ENCODE data around the gene MYPN. TPM values are rescaled to one million over a fixed set of nuclear protein-coding genes. Genes with fewer than 3 reads are reported as not detected.
"Not testable (repeated sequence)": the region's sequence is repeated elsewhere in the genome, so short reads cannot be mapped to it uniquely, and the experiment has no call there.

MYPN gene
- total RNA-seq, 1 donor from 2014 or later, result 124 TPM

- no peak for TF ChIP-seq CTCF (IDR thresholded peaks at IDR 0.05; ENCODE audit: borderline replicate concordance)
- DNase-seq, result no peak
- intact Hi-C loops (cut with micrococcal nuclease), result loop anchor here (5.0 kb wide), 2 partner anchors 73 to 298 kb away; no protein-coding TSS in a partner anchor
- Histone ChIP-seq H3K9me3 (replicated peaks) (no peaks in the 10 kb centered on the region), H3K36me3 (peaks cover 6% of the 10 kb centered on the region), H3K4me1 (peaks cover 64% of the 10 kb centered on the region), H3K27ac (replicated peaks) (peak overlapping the region; percentile 86), H3K4me3 (no peak overlapping the region), H3K27me3 (ENCODE audit: low read depth) (no peaks in the 10 kb centered on the region)
Measured at GRCh38 chr10:68155615-68156210, 46.4 kb downstream of the MYPN start.

- DNase-seq, result no peak
- Histone ChIP-seq H3K27ac (replicated peaks) (peak overlapping the region; percentile 86), H3K4me3 (no peak overlapping the region), H3K9me3 (replicated peaks) (no peaks in the 10 kb centered on the region), H3K36me3 (no peaks in the 10 kb centered on the region), H3K27me3 (ENCODE audit: low read depth) (no peaks in the 10 kb centered on the region), H3K4me1 (peaks cover 68% of the 10 kb centered on the region)
- intact Hi-C loops (cut with micrococcal nuclease), result loop anchor here (5.0 kb wide), 2 partner anchors 74 to 299 kb away; no protein-coding TSS in a partner anchor
- peak; percentile 86 for TF ChIP-seq CTCF (IDR thresholded peaks at IDR 0.05; ENCODE audit: borderline replicate concordance)
Measured at GRCh38 chr10:68156373-68157185, 47.3 kb downstream of the MYPN start.

- not testable (repeated sequence) for H3K27me3 ChIP-seq (ENCODE audit: low read depth); H3K9me3 ChIP-seq (replicated peaks); H3K36me3 ChIP-seq; H3K4me3 ChIP-seq; DNase-seq
- H3K27ac ChIP-seq (replicated peaks), result peak overlapping the region; percentile 39
- intact Hi-C loops (cut with micrococcal nuclease), result loop anchor here (5.0 kb wide), 2 partner anchors 75 to 300 kb away; no protein-coding TSS in a partner anchor
- peaks cover 63% of the 10 kb centered on the region for H3K4me1 ChIP-seq
Measured at GRCh38 chr10:68157522-68157921, 48.2 kb downstream of the MYPN start.

- intact Hi-C loops (cut with micrococcal nuclease), result loop anchor here (5.0 kb wide), 2 partner anchors 76 to 301 kb away; no protein-coding TSS in a partner anchor
- Histone ChIP-seq H3K4me3 (no peak overlapping the region), H3K4me1 (peaks cover 58% of the 10 kb centered on the region), H3K27ac (replicated peaks) (peak overlapping the region; percentile 39), H3K36me3 (no peaks in the 10 kb centered on the region), H3K27me3 (ENCODE audit: low read depth) (no peaks in the 10 kb centered on the region), H3K9me3 (replicated peaks) (no peaks in the 10 kb centered on the region)
- DNase-seq, result no peak
- TF ChIP-seq CTCF (IDR thresholded peaks at IDR 0.05; ENCODE audit: borderline replicate concordance), result no peak
Measured at GRCh38 chr10:68158031-68158430, 48.7 kb downstream of the MYPN start.

- Histone ChIP-seq H3K4me3 (no peak overlapping the region), H3K9me3 (replicated peaks) (no peaks in the 10 kb centered on the region), H3K27me3 (ENCODE audit: low read depth) (no peaks in the 10 kb centered on the region), H3K4me1 (peaks cover 21% of the 10 kb centered on the region), H3K27ac (replicated peaks) (no peak overlapping the region), H3K36me3 (peaks cover 33% of the 10 kb centered on the region)
- TF ChIP-seq CTCF (IDR thresholded peaks at IDR 0.05; ENCODE audit: borderline replicate concordance), result no peak
- DNase-seq, result no peak
- intact Hi-C loops (cut with micrococcal nuclease), result no loop called here
Measured at GRCh38 chr10:68163735-68164134, 54.4 kb downstream of the MYPN start.

GRCh38 chr10:68165643-68166042 is 56.4 kb downstream of the MYPN start:
- TF ChIP-seq CTCF (IDR thresholded peaks at IDR 0.05; ENCODE audit: borderline replicate concordance), result no peak
- intact Hi-C loops (cut with micrococcal nuclease), result no loop called here
- no peak overlapping the region for H3K27ac ChIP-seq (replicated peaks)
- H3K4me1 ChIP-seq, result peaks cover 5% of the 10 kb centered on the region
- no peaks in the 10 kb centered on the region for H3K9me3 ChIP-seq (replicated peaks)
- H3K36me3 ChIP-seq, result peaks cover 37% of the 10 kb centered on the region
- H3K27me3 ChIP-seq (ENCODE audit: low read depth), result no peaks in the 10 kb centered on the region
- DNase-seq, result no peak
- no peak overlapping the region for H3K4me3 ChIP-seq
